MG63 (cell line): ENCODE data around the gene FBN2. TPM values are rescaled to one million over a fixed set of nuclear protein-coding genes. Genes with fewer than 3 reads are reported as not detected.

Experiments
- DNase-seq: peaks from one replicate; pipeline ENCODE4 v3.0.0-alpha.2; 2020
- H3K27me3 ChIP-seq: fragments of 250-450 bp; sonication (Bioruptor Pico); 2 replicates; pipeline ENCODE4 v1.5.1; 2020; ENCODE audit warnings: mild to moderate bottlenecking, moderate library complexity
- H3K36me3 ChIP-seq: fragments of 250-450 bp; sonication (Bioruptor Pico); 2 replicates; pipeline ENCODE4 v1.5.1; 2020; ENCODE audit warnings: mild to moderate bottlenecking, moderate library complexity
- H3K4me3 ChIP-seq: fragments of 250-450 bp; sonication (Bioruptor Pico); 2 replicates; pipeline ENCODE4 v1.5.1; 2020; ENCODE audit warnings: mild to moderate bottlenecking, moderate library complexity
- H3K9me3 ChIP-seq: fragments of 250-450 bp; sonication (Bioruptor Pico); 2 replicates; pipeline ENCODE4 v1.5.1; 2020; ENCODE audit warnings: mild to moderate bottlenecking, moderate library complexity
- total RNA-seq: library from RNA; depleted of rRNA; stranded (reverse); fragments of >200 nt; shearing (Covaris generic); gene quantifications from 2 replicates; pipeline ENCODE4 v1.2.3, GENCODE V29; 2014; ENCODE audit warnings: low replicate concordance

FBN2 gene
- total RNA-seq, 1 experiment from 2014 or later, result 8.9 TPM

- DNase-seq, result no peak
- Histone ChIP-seq H3K36me3 (no peaks in the 10 kb centered on the region), H3K9me3 (no peaks in the 10 kb centered on the region), H3K27me3 (no peaks in the 10 kb centered on the region), H3K4me3 (no peak overlapping the region)
Observed at GRCh38 chr5:128245974-128246373, 292.1 kb downstream of the FBN2 start.

GRCh38 chr5:128243958-128244582 lies 294.0 kb downstream of the FBN2 start:
- DNase-seq, result no peak
- H3K4me3 ChIP-seq, result no peak overlapping the region
- H3K9me3 ChIP-seq, result no peaks in the 10 kb centered on the region
- H3K36me3 ChIP-seq, result no peaks in the 10 kb centered on the region
- no peaks in the 10 kb centered on the region for H3K27me3 ChIP-seq

GRCh38 chr5:128241051-128241695 lies 296.9 kb downstream of the FBN2 start:
- H3K9me3 ChIP-seq, result no peaks in the 10 kb centered on the region
- no peaks in the 10 kb centered on the region for H3K27me3 ChIP-seq
- H3K4me3 ChIP-seq, result no peak overlapping the region
- peak; percentile 34 for DNase-seq
- H3K36me3 ChIP-seq, result no peaks in the 10 kb centered on the region

GRCh38 chr5:128237546-128237945 lies 300.5 kb downstream of the FBN2 start:
- Histone ChIP-seq H3K4me3 (no peak overlapping the region), H3K9me3 (no peaks in the 10 kb centered on the region), H3K27me3 (no peaks in the 10 kb centered on the region), H3K36me3 (no peaks in the 10 kb centered on the region)
- DNase-seq, result no peak

GRCh38 chr5:128237000-128237399 lies 301.0 kb downstream of the FBN2 start:
- no peaks in the 10 kb centered on the region for H3K36me3 ChIP-seq
- no peaks in the 10 kb centered on the region for H3K27me3 ChIP-seq

GRCh38 chr5:128236334-128236733 lies 301.7 kb downstream of the FBN2 start:
- Histone ChIP-seq H3K27me3 (no peaks in the 10 kb centered on the region), H3K36me3 (no peaks in the 10 kb centered on the region), H3K9me3 (peaks cover 4% of the 10 kb centered on the region; the same call in 1 of the 2 replicates), H3K4me3 (no peak overlapping the region)
- no peak for DNase-seq

More at GRCh38 chr5:128237000-128237399, 301.0 kb downstream of the FBN2 start:
- Histone ChIP-seq H3K9me3 (peaks cover under 1% of the 10 kb centered on the region; the same call in 1 of the 2 replicates), H3K4me3 (no peak overlapping the region)
- no peak for DNase-seq

- Histone ChIP-seq H3K4me3 (no peak overlapping the region), H3K36me3 (no peaks in the 10 kb centered on the region), H3K27me3 (no peaks in the 10 kb centered on the region), H3K9me3 (peaks cover 10% of the 10 kb centered on the region)
- DNase-seq, result no peak
Observed at GRCh38 chr5:128234928-128235641, 303.0 kb downstream of the FBN2 start.

- no peaks in the 10 kb centered on the region for H3K36me3 ChIP-seq
- H3K4me3 ChIP-seq, result no peak overlapping the region
- peak; percentile 66 for DNase-seq
- no peaks in the 10 kb centered on the region for H3K27me3 ChIP-seq
- peaks cover 10% of the 10 kb centered on the region for H3K9me3 ChIP-seq
Observed at GRCh38 chr5:128228521-128228920, 309.5 kb downstream of the FBN2 start.

GRCh38 chr5:128228008-128228407 lies 310.0 kb downstream of the FBN2 start:
- Histone ChIP-seq H3K36me3 (no peaks in the 10 kb centered on the region), H3K4me3 (no peak overlapping the region), H3K27me3 (no peaks in the 10 kb centered on the region), H3K9me3 (peaks cover 10% of the 10 kb centered on the region)
- DNase-seq, result peak; percentile 97

GRCh38 chr5:128225245-128226030 lies 312.6 kb downstream of the FBN2 start:
- H3K9me3 ChIP-seq, result peaks cover 3% of the 10 kb centered on the region
- no peak overlapping the region for H3K4me3 ChIP-seq
- no peaks in the 10 kb centered on the region for H3K36me3 ChIP-seq
- DNase-seq, result no peak
- H3K27me3 ChIP-seq, result no peaks in the 10 kb centered on the region

GRCh38 chr5:128224336-128224735 lies 313.7 kb downstream of the FBN2 start:
- Histone ChIP-seq H3K27me3 (no peaks in the 10 kb centered on the region), H3K36me3 (no peaks in the 10 kb centered on the region), H3K9me3 (no peaks in the 10 kb centered on the region), H3K4me3 (no peak overlapping the region)
- DNase-seq, result no peak

GRCh38 chr5:128220841-128221240 lies 317.2 kb downstream of the FBN2 start:
- DNase-seq, result no peak
- H3K27me3 ChIP-seq, result no peaks in the 10 kb centered on the region
- no peaks in the 10 kb centered on the region for H3K36me3 ChIP-seq
- no peak overlapping the region for H3K4me3 ChIP-seq
- H3K9me3 ChIP-seq, result 0 out of 2 replicates have a peak, but pooled peaks cover 5% of the 10 kb centered on the region

- no peak overlapping the region for H3K4me3 ChIP-seq
- no peaks in the 10 kb centered on the region for H3K27me3 ChIP-seq
- DNase-seq, result peak; percentile 99
- H3K9me3 ChIP-seq, result 0 out of 2 replicates have a peak, but pooled peaks cover 5% of the 10 kb centered on the region
- no peaks in the 10 kb centered on the region for H3K36me3 ChIP-seq
Observed at GRCh38 chr5:128216860-128217531, 321.0 kb downstream of the FBN2 start.

- Histone ChIP-seq H3K27me3 (no peaks in the 10 kb centered on the region), H3K9me3 (0 out of 2 replicates have a peak, but pooled peaks cover 5% of the 10 kb centered on the region), H3K36me3 (no peaks in the 10 kb centered on the region), H3K4me3 (no peak overlapping the region)
- no peak for DNase-seq
Observed at GRCh38 chr5:128216285-128216684, 321.8 kb downstream of the FBN2 start.

- DNase-seq, result no peak
- Histone ChIP-seq H3K27me3 (no peaks in the 10 kb centered on the region), H3K4me3 (no peak overlapping the region), H3K9me3 (0 out of 2 replicates have a peak, but pooled peaks cover under 1% of the 10 kb centered on the region), H3K36me3 (no peaks in the 10 kb centered on the region)
Observed at GRCh38 chr5:128213833-128214232, 324.2 kb downstream of the FBN2 start.

- no peaks in the 10 kb centered on the region for H3K9me3 ChIP-seq
- H3K27me3 ChIP-seq, result no peaks in the 10 kb centered on the region
Observed at GRCh38 chr5:128213340-128213739, 324.7 kb downstream of the FBN2 start.

More at GRCh38 chr5:128213340-128213739, 324.7 kb downstream of the FBN2 start:
- H3K36me3 ChIP-seq, result no peaks in the 10 kb centered on the region
- H3K4me3 ChIP-seq, result no peak overlapping the region
- DNase-seq, result peak; percentile 54
